ENCODE data around the gene STXBP1. TPM values are rescaled to one million over a fixed set of nuclear protein-coding genes. Genes with fewer than 3 reads are reported as not detected.
A peak's percentile ranks its signal among the peaks of the same experiment; 100 is the strongest.

STXBP1 gene
- total and polyA plus RNA-seq, 2 experiments from 2014 or later, result 48.6 to 50.4 TPM

GRCh38 chr9:127711831-127712274 lies 99.8 kb downstream of the STXBP1 start:
- peak; percentile 31 for ATAC-seq
- H3K27ac Mint-ChIP-seq, result no peak overlapping the region

GRCh38 chr9:127712371-127712770 lies 100.3 kb downstream of the STXBP1 start:
- Histone ChIP-seq H3K27ac (ENCODE audit: low read depth) (no peak overlapping the region), H3K4me3 (no peak overlapping the region), H2AFZ (no peak overlapping the region), H3K36me3 (ENCODE audit: insufficient read depth) (no peaks in the 10 kb centered on the region), H3K9me2 (ENCODE audit: insufficient read depth) (no peaks in the 10 kb centered on the region), H4K20me1 (replicated peaks; ENCODE audit: insufficient read depth) (no peaks in the 10 kb centered on the region), H3K4me2 (0 out of 2 replicates have a peak overlapping the region, but pooled peaks have one; percentile 51), H3K79me2 (replicated peaks; ENCODE audit: insufficient read depth) (no peaks in the 10 kb centered on the region), H3K4me1 (ENCODE audit: insufficient read depth) (peaks cover 10% of the 10 kb centered on the region), H3K27me3 (ENCODE audit: insufficient read depth) (no peaks in the 10 kb centered on the region), H3F3A (replicated peaks; ENCODE audit: low read depth) (0 out of 2 replicates have a peak, but pooled peaks cover 12% of the 10 kb centered on the region)
- no peak overlapping the region for H3K27ac Mint-ChIP-seq
- ATAC-seq (no peak), DNase-seq (ENCODE audit: low spot score) (no peak)
- H3K9me3 Mint-ChIP-seq, result peaks cover 4% of the 10 kb centered on the region; the same call in 2 of the 3 replicates
- TF ChIP-seq, protein P1, sequence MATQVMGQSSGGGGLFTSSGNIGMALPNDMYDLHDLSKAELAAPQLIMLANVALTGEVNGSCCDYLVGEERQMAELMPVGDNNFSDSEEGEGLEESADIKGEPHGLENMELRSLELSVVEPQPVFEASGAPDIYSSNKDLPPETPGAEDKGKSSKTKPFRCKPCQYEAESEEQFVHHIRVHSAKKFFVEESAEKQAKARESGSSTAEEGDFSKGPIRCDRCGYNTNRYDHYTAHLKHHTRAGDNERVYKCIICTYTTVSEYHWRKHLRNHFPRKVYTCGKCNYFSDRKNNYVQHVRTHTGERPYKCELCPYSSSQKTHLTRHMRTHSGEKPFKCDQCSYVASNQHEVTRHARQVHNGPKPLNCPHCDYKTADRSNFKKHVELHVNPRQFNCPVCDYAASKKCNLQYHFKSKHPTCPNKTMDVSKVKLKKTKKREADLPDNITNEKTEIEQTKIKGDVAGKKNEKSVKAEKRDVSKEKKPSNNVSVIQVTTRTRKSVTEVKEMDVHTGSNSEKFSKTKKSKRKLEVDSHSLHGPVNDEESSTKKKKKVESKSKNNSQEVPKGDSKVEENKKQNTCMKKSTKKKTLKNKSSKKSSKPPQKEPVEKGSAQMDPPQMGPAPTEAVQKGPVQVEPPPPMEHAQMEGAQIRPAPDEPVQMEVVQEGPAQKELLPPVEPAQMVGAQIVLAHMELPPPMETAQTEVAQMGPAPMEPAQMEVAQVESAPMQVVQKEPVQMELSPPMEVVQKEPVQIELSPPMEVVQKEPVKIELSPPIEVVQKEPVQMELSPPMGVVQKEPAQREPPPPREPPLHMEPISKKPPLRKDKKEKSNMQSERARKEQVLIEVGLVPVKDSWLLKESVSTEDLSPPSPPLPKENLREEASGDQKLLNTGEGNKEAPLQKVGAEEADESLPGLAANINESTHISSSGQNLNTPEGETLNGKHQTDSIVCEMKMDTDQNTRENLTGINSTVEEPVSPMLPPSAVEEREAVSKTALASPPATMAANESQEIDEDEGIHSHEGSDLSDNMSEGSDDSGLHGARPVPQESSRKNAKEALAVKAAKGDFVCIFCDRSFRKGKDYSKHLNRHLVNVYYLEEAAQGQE (IDR thresholded peaks at IDR 0.05; ENCODE audit: unreplicated experiment), result no peak
- no peaks in the 10 kb centered on the region for H3K36me3 Mint-ChIP-seq (ENCODE audit: low read depth)
- peak overlapping the region; percentile 12; the same call in 1 of the 3 replicates for H3K4me3 Mint-ChIP-seq
- peaks cover 27% of the 10 kb centered on the region for H3K4me1 Mint-ChIP-seq
- H3K27me3 Mint-ChIP-seq (ENCODE audit: insufficient read depth, low read depth, poor library complexity), result peaks cover 15% of the 10 kb centered on the region

More at GRCh38 chr9:127711831-127712274, 99.8 kb downstream of the STXBP1 start:
- Histone ChIP-seq H3K79me2 (replicated peaks; ENCODE audit: insufficient read depth) (no peaks in the 10 kb centered on the region), H3K4me2 (peak overlapping the region; percentile 51), H2AFZ (no peak overlapping the region), H3K36me3 (ENCODE audit: insufficient read depth) (no peaks in the 10 kb centered on the region), H3K27me3 (ENCODE audit: insufficient read depth) (no peaks in the 10 kb centered on the region), H3K4me3 (no peak overlapping the region), H3F3A (replicated peaks; ENCODE audit: low read depth) (0 out of 2 replicates have a peak, but pooled peaks cover 12% of the 10 kb centered on the region), H4K20me1 (replicated peaks; ENCODE audit: insufficient read depth) (no peaks in the 10 kb centered on the region), H3K4me1 (ENCODE audit: insufficient read depth) (peaks cover 10% of the 10 kb centered on the region), H3K9me2 (ENCODE audit: insufficient read depth) (no peaks in the 10 kb centered on the region), H3K27ac (ENCODE audit: low read depth) (no peak overlapping the region)
- Mint-ChIP-seq H3K9me3 (peaks cover 4% of the 10 kb centered on the region; the same call in 2 of the 3 replicates), H3K36me3 (ENCODE audit: low read depth) (no peaks in the 10 kb centered on the region; the same call in 2 of the 3 replicates), H3K4me3 (no peak overlapping the region), H3K27me3 (ENCODE audit: insufficient read depth, low read depth, poor library complexity) (peaks cover 15% of the 10 kb centered on the region), H3K4me1 (peaks cover 29% of the 10 kb centered on the region)
- TF ChIP-seq, protein P2, sequence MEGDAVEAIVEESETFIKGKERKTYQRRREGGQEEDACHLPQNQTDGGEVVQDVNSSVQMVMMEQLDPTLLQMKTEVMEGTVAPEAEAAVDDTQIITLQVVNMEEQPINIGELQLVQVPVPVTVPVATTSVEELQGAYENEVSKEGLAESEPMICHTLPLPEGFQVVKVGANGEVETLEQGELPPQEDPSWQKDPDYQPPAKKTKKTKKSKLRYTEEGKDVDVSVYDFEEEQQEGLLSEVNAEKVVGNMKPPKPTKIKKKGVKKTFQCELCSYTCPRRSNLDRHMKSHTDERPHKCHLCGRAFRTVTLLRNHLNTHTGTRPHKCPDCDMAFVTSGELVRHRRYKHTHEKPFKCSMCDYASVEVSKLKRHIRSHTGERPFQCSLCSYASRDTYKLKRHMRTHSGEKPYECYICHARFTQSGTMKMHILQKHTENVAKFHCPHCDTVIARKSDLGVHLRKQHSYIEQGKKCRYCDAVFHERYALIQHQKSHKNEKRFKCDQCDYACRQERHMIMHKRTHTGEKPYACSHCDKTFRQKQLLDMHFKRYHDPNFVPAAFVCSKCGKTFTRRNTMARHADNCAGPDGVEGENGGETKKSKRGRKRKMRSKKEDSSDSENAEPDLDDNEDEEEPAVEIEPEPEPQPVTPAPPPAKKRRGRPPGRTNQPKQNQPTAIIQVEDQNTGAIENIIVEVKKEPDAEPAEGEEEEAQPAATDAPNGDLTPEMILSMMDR (conservative IDR thresholded peaks at IDR 0.05; ENCODE audit: low read depth in 2 of 2), result 0 out of 4 replicates have a peak, but pooled peaks of 1 of the 2 experiments have one; percentile 6
- no peak for TF ChIP-seq EZH2 (IDR thresholded peaks at IDR 0.05; ENCODE audit: low read depth, unreplicated experiment)
- DNase-seq (ENCODE audit: low spot score), result peak; percentile 68

All from GM23338 (cell line).